NOMO-1 (cell line): Measurements from ENCODE around the gene NKG7.

ENCODE experiments used
- DNase-seq, 2 experiments: peaks; one replicate each; lab custom pipeline; 2025; ENCODE audit not compliant: unreplicated experiment in 2 of 2; lab: John Stamatoyannopoulos, UW

Gene NKG7

DNA sequence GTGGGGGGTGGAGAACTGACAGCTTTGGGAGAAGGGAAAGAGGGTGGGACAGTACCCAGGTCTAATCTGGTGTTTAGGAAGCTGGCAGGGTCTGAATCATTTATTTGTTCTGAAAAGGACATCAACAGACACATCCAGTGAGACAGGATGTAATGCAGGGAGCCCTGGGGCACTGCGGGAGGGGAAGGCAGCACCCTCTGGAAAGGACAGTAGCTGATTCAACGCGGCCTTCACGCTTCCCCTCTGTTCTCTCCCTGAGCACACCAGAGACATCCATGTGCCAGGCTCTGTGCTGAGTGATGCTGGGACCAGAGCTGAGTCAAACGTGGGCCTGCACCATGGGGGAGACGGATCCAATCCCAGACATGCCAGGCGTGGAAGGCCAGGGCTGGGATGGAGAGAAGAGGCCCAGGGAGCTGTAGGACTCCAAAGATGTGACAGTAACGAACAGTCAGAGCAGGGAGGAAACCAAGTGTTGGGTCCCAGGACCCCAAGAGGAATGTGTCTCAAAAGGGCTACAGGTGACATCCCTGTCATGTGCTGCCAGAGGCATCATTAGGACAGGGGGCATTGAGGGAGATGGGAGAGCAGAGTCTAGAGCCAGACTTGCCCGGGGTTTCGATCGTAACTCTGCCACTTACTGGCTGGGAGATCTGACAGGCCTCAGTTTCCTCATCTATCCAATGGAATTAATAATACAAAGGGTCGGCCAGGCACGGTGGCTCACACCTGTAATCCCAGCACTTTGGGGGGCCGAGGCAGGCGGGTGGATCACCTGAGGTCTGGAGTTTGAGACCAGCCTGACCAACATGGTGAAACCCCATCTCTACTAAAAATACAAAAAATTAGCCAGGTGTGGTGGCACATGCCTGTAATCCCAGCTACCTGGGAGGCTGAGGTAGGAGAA is 8.0 kb downstream of the NKG7 start:
- no peak for DNase-seq

GRCh38 chr19:51361239-51361638 is 11.2 kb downstream of the NKG7 start:
- DNase-seq, result no peak

GRCh38 chr19:51359294-51359693 is 13.2 kb downstream of the NKG7 start:
- no peak for DNase-seq

DNA sequence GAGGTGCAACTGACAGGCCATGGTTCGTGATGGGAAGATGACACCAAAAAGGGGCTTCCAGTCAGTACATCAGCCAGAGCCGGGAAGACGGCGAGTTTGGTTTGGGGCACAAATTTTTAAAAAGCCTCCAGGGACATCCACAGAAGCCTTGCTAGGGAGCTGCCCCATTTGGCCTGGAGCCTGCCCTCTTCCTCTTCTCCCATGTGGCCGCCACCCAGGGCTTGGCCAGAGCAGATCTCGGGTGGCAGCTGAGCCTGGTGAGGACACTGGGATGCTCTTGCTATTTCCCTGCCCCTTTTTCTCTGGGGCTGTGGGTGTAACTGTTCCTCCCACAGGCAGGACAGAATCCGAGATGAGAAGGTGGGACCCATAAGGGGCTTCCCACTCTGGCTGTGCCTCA is 14.5 kb downstream of the NKG7 start:
- no peak for DNase-seq

DNA sequence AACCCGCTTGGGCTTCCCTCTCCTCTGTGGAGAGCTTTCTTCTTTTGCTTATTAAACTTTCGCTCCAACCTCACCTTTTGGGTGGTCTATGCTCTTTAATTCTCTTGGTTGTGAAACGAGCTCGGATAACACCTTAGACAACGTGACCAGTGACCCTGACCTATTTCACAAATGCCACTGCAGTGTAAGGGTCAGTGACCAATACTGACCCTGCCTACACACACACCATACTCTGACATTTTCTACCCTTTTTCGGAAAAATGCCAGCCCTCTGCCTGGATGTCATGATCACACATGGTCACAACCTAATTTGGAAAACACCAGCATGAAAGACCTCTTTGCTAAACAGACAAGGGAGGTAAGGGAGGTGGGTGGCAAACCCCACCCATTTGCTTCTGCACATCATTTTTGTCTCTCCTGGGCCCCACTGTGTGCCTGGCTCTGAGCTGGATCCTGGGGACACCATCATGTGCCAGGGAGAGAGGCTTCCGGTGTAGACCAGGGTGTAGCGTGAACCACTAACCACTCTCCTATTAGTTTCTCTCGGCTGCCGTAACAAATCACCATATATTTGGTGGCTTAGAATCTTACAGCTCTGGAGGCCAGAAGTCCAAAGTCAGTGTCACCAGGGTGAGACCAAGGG is 16.2 kb downstream of the NKG7 start:
- DNase-seq, result no peak

DNA sequence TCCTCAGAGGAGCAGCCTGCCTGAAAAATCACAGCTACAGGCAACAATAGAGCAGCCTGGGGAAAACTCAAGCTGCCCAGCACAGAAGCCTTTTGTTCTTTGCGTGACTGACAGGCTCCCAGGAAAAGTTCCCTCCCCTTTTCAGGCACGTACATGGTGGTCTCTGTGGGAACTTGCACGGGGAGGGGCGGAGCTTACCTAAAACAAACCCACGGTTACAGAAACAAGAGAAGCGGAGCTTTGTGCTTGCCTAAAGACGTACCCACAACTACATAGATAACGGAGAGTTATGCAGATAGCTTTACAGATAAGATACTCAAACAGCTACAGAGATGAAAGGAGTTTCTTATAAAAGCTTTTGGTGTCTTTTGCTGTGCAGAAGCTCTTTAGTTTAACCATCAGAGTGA is 17.7 kb downstream of the NKG7 start:
- no peak for DNase-seq

DNA sequence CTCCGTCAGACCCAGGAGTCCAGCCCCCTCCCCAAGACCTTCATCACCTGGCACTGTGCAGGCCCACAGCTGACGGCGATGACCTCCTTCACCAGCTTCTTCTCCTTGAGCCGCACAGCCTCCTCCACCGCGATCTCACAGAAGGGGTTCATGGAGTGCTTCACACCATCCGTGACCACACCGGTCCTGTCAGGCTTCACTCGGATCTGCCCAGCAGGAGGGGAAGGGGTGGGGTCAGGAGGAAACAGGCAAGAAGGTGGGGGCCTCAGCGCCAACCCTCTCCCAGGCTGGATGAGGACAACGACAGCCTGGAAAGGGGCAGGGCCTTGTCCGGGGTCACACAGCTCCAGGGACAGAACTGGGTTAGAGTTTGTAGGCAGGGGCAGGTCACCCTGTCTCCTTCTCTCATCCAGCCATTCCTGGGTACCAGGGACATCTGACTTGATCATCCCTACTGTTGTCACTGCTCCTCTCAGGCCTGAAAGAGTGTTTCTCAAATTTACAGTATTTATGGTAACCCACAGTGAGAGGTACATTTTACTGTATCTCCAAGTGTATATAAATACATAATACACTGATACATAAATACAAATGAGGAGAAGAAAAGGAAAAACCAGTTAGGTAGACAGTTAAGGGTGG is 18.2 kb downstream of the NKG7 start:
- DNase-seq, result no peak

DNA sequence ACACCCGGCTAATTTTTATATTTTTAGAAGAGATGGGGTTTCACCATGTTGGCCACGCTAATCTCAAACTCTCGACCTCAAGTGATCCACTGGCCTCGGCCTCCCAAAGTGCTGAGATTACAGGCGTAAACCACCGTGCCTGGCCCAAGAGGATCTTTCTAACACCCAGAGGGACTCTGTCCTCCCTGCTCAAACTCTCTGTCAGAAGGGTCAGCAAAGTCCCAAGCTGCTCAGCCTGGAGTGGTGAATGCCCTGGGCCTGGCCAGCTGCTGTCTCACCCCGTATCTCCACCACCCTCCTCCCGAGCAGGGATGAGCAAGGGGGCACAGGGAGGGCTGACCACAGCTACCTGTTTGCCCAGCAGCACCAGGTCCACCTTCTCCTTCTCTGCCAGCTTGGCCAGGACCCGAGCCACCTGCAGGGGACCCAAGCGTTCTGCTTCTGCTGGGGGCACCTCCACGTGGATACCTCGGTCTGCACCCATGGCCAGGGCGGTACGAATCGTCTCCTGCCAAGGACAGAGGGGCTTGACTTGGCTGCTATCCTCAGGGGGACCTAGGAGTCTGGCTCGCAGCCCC is 19.6 kb downstream of the NKG7 start:
- no peak for DNase-seq

DNA sequence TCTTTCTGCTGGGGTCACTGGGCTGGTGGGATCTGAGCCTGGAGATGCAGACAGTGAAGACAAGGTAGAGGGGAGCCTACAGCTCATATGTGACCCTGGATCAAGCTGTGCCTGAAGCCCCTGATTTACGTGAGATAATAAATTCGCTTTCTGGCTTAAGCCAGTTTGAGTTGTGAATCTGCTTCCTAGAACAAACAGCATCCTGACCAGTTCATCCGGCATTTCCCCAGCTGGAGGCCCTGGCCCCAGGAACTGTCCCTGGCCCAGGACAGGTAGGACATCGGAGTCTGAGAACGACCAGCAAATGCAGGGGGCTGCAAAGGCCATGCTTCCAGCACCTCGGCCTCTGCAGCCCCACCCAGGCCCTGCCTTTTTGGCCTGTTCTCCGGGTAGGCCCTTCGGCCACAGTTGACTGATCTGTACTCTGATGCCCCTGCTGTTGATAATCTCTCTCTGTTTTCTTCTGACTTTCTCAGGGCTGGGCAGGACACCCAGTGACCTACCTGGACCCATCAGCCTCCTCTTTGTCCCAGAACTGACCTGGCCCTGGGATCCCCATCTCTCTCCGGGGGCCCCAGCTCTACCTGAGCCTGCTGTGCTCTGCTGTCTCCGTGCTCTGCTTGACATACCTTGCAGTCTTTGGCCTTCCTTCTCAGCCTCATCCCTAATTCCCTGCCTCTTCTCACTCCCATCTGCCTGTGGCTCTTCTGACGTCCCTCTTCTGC is 21.0 kb downstream of the NKG7 start:
- no peak for DNase-seq

- no peak for DNase-seq
Measured at GRCh38 chr19:51347209-51347928, 25.1 kb downstream of the NKG7 start.

DNA sequence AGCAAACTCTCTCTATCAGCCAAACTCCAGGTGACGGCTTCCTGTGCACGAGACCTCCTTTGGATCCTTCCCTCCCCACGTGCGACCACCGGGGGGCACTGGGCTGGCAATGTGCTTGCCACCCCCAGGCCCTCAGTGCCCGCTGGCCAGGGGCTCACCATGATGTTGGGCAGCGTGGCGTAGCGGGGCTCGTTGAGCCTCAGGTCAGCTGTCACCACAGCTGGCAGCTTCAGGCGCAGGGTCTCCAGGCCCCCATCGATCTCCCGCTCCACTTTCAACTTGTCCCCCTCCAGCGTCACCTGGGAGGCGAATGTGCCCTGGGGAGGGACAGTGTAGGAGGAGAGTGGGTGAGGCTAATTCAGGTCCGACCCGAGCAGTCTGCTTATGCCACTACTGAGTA is 25.7 kb downstream of the NKG7 start:
- DNase-seq, result no peak

- DNase-seq, result no peak
Measured at GRCh38 chr19:51345076-51345620, 27.3 kb downstream of the NKG7 start.

DNA sequence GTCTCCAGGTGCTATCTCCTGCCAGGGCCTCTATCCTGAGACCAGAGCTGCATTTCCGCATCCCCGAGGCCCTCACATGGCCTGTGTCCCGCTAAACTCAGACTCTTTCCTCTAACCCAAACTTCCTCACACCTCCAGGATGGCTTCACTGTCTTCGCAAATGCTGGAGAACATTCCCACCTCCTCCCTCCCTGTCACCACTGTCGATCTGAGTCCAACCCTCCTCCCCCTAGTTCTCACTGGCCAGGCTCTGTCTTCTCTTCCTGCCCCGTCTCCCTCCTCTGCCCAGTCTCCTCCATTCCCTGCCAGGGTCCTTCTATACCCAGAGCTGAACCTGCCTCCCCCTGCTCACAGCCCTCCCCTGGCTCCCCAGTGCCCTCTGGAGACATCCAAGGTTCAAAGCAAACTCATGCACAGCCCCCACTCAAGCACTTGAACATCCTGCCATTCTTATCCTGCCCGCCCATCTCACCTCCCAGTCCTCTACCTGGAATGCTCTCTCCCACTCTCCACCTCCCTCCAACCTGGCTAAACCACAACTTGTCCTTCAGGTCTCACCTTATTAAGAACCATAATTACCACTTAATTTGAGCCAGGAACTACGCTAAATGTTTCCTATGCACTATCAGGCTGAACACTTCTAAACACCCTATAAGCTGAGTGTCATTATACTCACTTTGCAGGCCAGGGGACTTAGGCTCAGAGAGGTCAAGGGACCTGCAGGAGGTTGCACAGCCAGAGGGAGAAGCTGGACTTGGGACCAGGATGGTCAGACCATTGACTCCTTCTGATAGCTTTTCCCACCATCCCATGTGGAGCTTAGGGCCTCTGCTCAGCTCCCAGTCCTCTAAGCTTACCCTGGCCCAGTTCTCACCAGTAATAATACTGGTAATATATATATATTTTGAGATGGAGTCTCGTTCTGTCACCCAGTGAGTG is 29.6 kb downstream of the NKG7 start:
- no peak for DNase-seq

GRCh38 chr19:51341976-51342580 is 30.4 kb downstream of the NKG7 start, which contains the start of gene VSIG10L:
Gene VSIG10L (minus strand): TSS chr19:51342139. CDS start chr19:51342124, 15 bp downstream.
- DNase-seq, result no peak

GRCh38 chr19:51341066-51341465 is 31.4 kb downstream of the NKG7 start:
- DNase-seq, result no peak

DNA sequence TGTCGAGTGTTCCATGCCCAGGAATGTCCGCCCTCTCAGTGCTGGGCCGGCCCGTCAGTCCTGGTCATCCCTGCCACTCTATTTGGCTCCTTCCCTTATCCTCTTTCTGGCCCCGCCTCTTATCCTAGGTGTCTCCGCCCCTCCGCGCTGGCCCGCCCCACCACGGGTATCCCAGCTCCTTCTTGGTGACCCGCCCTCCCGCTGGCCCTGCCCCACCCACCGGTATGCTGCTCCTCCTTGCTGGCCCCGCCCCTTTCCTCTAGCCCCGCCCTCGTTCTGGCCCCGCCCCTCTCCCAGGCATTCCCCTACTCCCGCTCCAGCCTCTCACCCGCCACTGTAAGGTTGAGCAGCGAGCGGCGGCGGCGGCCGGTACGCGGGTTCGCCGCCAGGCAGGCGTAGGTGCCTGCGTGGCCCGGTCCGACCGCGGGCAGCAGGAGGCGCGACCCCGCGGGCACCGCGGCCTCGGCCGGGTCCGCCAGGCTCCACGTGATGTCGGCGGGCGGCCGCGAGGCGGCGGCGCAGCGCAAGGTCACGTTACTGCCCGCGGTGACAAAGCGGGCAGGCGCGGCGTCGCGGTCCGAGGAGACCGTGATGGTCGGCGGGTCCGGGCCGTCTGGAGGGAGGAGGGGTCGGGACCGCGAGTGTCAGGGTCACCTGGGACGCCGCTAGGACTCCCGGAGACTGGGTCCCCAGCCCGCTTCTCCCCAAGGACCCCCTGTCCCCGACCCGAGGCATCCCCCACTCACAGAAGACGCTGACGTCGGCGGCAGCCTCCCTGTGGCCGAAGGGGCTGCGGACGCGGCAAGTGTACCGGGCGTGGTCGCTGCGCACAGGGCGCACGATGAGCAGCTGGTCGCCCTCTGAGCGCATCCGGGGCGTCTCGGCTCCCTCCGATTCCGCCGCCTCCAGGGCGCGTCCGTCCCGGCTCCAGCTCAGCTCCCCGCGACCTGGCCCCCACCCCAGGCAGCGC is 32.5 kb downstream of the NKG7 start:
- peak; percentile 89 to 94 for DNase-seq

GRCh38 chr19:51339313-51339686 is 33.2 kb downstream of the NKG7 start:
- DNase-seq, result no peak
